Activated CD8-positive, alpha-beta memory T cell treated with anti-CD3 and anti-CD28 coated beads for 4 hours (primary cell): ENCODE measurements around the gene CLIP2.
"Not testable (repeated sequence)": the region's sequence is repeated elsewhere in the genome, so short reads cannot be mapped to it uniquely, and the experiment has no call there.

Experiments
- DNase-seq, 2 donors: peaks; one replicate each; pipeline ENCODE4 v3.0.0-alpha.2; 2020; ENCODE audit warnings: low read depth in 2 of 2

Gene CLIP2

DNA sequence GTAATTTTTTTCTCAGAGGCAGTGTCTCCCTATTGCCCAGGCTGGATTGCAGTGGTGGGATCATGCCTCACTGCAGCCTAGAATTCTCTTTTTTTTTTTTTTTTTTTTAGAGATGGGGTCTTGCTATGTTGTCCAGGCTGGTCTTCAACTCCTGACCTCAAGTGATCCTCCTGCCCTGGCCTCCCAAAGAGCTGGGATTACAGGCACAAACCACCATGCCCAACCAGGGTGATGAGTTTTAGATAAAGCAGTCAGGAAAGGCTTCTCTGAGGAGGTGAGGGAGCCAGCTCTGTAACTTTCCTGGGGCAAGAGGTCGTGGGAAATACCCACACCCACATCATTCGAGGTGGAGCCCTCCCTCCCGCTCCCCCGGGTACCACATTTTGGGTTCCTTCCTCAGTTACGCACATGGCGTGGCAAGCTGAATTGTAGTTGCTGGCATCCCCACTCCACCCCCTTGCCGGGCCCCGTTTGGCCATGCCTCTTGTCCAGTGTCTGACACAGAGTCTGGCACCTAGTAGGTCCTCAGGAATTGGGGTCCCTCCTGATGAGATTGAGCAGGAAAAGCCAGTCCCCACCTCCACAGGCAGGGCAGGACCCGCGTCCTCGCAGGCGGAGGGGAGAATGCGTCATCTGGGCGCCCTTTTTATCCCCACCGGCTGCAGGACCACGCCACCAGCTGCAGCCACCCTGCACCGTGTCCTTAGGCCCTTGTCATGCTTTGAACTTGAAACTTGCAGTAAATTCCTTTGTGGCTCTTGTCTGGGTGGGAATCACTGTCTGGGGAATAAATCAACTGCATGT, 43.4 kb downstream of the CLIP2 start:
- no peak for DNase-seq

DNA sequence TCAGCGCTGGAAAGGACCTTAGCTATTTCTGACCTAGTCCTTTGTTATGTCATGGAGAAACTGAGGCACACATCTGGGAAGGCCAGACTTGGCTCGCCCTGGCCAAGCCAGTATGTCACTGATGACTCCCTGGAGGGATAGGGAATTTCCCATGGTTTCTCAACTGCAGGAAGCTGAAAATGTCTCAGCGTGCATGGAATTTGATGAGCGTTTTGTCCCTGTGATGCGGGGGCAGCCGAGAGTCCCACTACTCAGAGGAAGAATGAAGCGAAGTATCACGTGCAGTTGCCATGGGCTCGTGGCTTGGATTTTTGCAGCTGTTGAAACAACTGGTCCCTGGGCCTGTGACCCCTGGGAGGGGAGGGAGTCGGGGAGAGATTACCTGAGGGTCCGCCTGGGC, 44.8 kb downstream of the CLIP2 start:
- no peak for DNase-seq

DNA sequence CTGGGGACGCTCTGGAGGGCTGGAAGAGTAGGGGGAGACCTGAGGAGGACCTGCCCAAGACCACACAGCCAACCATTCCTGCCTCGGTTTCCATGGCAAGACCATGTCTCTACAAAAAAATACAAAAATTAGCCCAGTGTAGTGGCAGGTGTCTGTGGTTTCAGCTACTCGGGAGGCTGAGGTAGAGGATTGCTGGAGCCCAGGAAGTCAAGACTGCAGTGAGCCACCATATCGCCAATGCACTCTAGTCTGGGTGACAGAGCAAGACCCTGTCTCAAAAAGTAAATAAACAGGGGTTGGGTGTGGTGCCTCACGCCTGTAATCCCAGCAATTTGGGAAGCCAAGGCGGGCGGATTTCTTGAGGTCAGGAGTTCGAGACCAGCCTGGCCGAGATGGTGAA, 48.7 kb downstream of the CLIP2 start:
- DNase-seq, result no peak

DNA sequence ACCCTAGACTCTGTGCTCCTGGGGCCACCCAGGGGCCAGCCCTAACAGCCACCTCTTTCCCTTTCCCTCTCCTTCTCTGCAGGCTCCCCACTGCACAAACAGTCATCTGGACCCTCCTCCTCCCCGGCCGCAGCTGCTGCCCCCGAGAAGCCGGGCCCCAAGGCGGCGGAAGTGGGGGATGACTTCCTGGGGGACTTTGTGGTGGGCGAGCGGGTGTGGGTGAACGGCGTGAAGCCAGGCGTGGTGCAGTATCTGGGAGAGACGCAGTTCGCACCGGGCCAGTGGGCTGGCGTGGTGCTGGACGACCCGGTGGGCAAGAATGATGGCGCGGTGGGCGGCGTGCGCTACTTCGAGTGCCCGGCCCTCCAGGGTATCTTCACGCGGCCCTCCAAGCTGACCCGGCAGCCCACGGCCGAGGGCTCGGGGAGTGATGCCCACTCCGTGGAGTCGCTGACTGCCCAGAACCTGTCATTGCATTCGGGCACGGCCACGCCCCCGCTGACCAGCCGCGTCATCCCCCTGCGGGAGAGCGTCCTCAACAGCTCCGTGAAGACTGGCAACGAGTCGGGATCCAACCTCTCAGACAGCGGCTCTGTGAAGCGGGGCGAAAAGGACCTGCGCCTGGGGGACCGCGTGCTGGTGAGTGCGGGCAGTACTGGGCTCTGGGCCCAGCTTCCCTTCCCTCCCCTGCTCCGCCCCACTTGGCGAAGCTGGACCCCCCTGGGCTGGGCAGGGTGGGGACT, 49.3 kb downstream of the CLIP2 start:
- DNase-seq, result no peak

DNA sequence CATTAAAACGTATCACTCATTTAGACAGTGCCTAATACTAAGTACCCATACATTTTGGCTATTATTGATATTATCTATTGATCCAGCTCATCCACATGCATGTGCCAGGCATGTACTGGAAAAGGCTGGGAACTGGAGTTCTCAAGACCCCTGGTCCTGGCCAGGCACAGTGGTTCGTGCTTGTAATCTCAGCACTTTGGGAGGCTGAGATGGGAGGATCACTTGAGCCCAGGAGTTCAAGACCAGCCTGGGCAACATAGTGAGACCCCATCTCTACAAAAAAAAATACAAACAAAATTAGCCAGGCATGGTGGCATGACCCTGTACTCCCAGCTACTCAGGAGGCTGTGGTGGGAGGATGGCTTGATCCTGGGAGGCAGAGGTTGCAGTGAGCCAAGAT, 50.4 kb downstream of the CLIP2 start:
- DNase-seq, result not testable (repeated sequence)

DNA sequence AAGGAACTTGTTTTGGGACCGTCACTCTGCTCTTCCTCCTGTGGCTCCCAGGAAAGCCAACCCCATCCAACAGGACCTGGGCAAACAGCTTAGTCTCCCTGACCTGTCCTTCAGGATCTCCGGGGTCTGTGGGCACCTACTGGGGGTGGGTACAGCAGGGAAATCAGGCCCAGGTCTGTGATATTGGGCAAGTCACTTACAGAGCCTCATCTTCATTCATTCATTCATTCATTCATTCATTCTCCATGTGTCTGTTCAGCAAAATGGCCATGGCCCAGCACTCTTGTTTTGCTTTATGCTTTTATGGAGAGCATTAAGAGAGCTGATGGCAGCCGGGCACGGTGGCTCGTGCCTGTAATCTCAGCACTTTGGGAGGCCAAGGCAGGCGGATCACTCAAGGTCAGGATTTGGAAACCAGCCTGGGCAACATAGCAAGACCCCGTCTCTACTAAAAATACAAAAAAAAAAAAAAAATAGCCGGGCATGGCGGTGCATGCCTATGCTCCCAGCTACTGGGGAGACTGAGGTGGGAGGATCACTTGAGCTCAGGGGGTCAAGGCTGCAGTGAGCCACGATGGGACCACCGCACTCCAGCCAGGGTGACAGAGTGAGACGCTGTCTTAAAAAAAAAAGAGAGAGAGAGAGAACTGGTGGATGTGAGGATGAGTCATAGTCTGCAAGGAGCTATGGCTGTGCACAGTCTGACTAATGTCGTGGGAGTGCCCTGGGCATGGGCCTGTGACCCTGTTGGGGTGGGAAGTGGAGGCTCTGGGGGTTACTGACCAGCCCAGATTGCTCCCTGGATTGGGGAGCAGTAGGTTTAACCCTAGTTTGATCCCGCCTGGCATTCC, 54.3 kb downstream of the CLIP2 start:
- DNase-seq, result no peak

DNA sequence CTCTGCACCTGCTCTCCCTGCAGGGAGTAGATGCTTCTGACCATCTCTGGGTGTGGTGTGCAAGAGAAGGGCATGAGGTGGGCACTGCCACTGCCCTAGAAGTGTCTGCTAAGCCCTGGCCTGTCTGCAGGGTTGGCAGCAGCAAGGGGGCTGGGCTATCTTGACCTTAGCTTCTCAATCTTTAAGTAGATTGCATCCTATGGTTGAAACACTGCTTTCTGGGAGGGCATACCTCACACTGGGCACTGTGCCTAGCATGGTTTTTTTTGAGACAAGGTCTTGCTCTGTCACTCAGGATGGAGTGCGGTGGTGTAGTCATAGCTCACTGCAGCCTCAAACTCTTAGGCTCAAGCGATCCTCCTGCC, 54.9 kb downstream of the CLIP2 start:
- no peak for DNase-seq

DNA sequence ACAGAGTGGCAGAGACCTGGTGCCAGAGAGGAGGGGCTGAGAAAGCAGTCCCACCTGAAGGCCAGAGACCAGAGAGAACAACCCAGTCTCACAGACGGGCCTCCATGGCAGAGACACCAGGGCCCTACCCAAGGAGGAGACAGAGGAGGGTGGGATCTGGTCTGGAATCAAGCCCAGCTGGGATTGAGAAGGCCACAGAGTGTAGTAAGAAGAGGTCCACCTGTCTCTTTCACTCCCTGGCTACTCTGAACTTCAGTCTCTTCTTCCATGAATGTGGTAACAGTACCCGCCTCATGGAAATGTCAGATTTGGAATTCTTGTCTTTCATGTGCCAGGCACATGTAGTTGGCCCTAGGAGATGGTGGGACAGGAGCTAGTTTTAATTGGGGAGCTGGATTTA, 55.6 kb downstream of the CLIP2 start:
- no peak for DNase-seq

DNA sequence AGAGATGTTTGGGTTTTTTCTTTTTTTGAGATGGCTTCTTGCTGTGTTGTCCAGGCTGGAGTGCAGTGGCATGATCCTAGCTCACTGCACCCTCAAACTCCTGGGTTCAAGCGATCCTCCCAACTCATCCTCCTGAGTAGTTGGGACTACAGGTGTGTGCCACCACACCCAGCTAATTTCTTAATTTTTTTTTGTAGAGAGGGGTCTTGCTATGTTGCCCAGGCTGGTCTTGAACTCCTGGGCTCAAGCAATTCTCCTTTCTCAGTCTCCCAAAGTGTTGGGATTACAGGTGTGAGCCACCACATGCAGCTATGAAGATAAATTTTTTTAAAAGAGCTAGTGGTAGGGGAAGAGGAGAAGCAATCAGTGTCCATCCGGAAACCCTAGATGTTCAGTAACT, 56.8 kb downstream of the CLIP2 start:
- no peak for DNase-seq

DNA sequence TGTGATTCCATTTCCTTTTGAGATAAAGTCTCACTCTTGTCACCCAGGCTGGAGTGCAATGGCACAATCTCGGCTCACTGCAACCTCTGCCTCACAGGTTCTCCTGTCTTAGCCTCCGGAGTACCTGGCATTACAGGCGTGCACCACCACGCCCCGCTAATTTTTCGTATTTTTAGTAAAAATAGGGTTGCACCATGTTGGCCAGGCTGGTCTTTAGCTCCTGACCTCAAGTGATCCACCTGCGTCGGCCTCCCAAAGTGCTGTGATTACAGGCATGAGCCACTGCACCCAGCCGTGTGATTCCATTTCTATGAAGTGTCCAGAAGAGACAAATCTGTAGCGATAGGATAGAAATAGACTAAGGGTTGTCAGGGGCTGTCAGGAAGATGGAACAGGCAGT, 60.4 kb downstream of the CLIP2 start:
- no peak for DNase-seq

DNA sequence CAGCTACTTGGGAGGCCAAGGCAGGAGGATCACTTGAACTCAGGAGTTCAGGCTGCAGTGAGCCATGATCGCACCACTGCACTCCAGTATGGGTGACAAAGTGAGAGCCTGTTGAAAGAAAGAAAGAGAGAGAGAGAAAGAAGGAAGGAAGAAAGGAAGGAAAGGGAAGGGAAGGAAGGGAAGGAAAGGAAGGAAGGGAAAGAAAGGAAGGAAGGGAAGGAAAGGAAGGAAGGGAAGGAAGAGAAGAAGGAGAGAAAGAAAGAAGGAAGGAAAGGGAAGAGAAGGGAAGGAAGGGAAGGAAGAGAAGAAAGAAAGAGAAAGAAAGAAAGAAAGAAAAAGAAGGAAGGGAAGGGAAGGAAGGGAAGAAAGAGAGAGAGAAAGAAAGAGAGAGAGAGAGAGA, 61.5 kb downstream of the CLIP2 start:
- no peak for DNase-seq

DNA sequence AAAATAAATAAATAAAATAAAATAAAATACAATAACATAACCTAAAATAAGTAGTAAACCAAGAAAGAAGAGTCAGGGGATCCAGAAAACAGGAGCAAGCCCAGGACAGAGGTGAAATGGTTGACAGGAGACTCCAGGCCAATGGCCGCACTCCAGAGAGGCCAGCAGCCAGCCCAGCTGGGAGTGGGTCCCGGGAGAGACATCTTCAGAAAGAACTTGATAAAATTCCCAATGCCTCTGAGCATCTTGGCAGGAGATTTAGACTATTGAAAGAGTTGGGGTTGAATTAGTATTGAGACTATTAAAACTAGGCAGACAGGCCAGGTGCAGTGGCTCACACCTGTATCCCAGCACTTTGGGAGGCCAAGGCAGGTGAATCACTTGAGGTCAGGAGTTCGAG, 62.6 kb downstream of the CLIP2 start:
- no peak for DNase-seq

DNA sequence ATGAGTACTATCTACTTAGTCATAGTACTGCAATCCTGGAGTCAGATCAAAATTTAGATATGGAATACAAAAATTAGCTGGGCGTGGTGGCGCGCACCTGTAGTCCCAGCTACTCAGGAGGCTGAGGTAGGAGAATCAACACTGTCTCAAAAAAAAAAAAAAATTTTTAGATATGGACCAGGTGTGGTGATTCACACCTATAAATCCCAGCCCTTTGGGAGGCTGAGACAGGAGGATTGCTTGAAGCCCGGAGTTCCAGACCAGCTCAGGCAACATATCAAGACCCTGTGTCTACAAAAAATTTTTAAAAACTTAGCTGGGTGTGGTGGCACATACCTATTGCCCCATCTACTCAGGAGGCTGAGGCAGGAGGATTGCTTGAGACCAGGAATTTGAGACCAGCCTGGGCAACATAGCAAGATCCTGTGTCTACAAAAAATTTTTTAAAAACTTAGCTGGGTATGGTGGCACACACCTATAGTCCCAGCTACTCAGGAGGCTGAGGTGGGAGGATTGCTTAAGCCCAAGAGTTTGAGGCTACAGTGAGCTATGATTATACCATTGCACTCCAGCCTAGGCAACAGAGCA, 63.4 kb downstream of the CLIP2 start:
- not testable (repeated sequence) for DNase-seq

DNA sequence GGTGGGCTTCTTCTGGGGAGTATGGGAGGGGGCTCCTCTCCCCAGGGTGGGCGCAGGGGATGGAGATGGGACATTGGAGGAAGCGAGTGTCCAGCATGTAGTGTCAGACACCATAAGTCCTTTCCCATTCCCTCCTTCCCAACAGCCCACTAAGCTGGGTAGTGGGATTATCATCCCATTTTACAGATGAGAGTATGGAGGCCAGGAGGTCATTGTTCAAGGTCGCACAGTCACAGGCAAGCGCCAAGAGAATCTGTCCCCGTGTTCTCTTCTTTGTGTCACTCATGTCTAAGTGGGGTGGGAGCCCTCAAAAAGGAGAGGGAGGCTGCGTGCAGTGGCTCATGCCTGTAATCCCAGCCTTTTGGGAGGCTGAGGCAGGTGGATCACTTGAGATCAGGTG, 64.8 kb downstream of the CLIP2 start:
- no peak for DNase-seq

DNA sequence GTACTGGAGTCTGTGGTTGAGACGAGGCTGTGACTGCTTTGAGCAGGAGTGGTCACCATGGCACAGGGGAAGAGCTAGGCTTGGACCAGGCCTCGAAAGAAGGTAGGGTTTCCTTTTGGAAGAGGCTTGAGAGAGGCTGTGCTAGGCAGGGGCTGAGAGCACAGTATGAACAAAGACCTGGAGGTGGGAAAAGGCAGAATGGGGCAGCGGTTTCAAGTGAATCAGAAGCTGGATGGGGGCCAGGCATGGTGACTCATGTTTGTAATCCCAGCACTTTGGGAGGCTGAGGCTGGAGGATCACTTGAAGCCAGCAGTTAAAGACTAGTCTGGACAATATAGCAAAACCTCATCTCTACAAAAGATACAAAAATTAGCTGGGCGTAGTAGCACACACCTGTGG, 65.9 kb downstream of the CLIP2 start:
- DNase-seq, result no peak

DNA sequence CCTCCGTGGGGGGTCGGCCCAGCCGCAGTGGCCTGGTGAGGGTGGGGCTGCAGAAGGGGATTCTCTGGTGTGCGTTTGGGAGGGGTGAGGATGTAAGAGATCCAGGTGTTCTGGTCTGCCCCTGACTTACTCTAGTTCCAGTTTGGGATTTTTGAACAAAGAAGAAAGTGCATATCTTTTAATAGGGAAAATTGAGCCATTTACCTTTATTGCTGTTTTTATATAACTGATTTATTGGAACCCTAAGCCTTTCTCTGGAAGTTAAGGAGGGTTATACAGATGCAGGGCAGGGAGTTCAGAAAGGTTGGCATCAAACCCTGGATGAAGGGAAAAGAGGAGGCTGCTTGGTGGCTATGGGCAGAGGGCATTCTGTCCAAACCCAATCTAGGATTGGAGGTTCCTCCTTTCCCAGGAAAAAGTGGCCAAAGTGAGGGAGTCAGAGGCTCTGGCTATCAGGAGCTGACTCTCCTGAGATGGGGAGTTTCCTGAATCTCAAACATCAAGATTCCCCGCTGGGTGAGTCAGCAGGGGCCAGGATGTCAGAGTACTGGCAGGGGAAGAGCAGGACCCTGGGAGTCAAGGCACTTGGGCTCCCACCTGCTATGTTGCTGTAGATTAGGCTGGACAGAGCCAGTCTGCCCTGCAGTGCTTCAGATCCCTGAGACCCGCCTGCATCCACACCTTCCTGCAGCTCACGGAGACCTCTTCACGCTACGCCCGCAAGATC, 67.5 kb downstream of the CLIP2 start:
- DNase-seq, result no peak

DNA sequence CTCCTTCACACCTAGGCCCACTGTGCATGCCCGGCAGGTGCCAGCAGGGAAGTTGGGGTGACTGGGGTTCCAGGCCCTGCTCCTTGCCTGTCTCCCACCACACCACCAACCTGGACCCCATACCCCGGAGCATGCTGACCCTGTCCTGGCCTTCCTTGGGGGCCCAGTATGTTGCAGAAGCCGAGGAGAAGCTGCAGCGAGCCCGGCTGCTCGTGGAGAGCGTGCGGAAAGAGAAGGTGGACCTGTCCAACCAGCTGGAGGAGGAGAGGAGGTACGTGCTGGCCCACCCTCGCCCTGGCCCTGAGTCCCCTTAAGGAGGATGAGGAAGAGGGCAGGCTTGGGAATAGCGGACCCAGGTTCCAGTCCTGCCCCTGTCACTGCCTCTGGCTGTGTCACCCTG, 70.8 kb downstream of the CLIP2 start:
- no peak for DNase-seq

DNA sequence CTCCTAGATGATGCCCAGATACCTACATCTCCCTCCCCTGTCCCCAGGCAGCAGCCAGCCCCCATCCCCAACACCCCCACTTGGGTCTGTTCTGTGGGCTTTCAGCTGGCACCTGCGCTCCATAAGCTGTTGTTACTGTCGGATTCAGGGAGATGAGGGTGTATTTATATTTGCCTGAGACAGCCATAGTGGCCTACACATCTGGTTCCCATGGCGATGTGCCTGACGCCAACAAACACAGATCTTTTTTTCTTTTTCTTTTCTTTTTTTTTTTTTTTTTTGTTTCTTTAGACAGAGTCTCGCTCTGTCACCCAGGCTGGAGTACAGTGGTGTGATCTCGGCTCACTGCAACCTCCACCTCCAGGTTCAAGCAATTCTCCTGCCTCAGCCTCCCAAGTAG, 73.1 kb downstream of the CLIP2 start:
- no peak for DNase-seq

DNA sequence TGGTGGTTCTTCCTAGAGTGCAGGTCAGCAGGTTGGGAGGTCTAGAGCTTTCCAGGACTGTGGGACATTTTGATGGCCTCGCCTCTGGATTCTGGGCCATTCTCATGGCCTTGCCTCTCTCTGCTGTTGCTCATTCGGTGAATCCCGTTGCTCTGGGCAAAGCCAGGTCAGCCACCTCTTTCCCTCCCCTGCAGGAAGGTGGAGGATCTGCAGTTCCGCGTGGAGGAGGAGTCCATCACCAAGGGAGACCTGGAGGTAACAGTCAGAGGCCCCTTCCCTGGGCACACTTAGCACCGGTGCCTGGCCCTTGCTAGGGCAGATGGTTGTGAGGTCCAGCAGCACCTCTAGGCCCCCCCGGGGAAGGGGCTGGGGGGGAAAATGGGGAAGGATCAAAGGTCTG, 74.9 kb downstream of the CLIP2 start:
- no peak for DNase-seq

DNA sequence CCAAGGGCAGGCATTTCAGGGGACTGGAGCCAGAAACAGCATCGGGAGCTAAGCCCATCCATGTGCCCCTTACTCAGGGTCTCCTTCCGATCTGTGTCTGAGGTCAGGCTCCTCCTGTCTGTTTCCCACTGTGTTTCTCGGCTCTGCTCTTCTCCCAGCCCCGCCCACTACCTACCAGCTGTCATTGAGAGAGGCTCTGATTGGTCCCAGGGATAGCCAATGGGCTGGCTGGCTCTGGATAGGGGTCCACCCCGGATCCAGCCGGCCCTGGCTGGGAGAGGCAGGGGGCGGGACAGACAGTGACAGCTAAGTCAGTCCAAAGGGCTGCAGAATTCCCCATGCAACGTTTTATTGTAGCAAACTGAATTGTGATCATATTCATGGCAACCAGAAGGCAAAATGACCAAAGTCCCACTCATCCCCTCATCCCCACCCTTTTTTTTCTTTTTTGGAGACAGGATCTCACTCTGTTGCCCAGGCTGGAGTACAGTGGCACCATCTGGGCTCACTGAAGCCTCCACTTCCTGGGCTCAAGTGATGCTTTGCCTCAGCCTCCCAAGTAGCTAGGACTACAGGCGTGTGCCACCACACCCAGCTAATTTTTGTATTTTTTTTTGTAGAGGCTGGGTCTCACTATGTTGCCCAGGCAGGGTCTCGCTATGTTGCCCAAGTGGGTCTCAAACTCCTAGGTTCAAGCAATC, 76.3 kb downstream of the CLIP2 start:
- DNase-seq, result no peak
